H1 (cell line): ENCODE measurements around the gene NME7. TPM values are rescaled to one million over a fixed set of nuclear protein-coding genes. Genes with fewer than 3 reads are reported as not detected.

Experiments
- CTCF ChIA-PET: fragments of 300-600 bp; sonication (Branson Sonifier 250); formaldehyde crosslinking; loops from one replicate; lab custom pipeline; 2021; ENCODE audit not compliant: partially characterized antibody; lab: Charles Lee
- POLR2A ChIA-PET: fragments of 300-600 bp; sonication (Branson Sonifier 250); formaldehyde crosslinking; loops from one replicate; lab custom pipeline; 2021; ENCODE audit warnings: inconsistent platforms; ENCODE audit not compliant: partially characterized antibody; lab: Charles Lee
- DNase-seq, 2 experiments: peaks; one replicate each; pipeline versions ENCODE4 v3.0.0 to v3.0.0-alpha.2; 2010 to 2022; ENCODE audit warnings: low spot score in 2 of 2, low read depth in 1 of 2, mixed read lengths in 1 of 2
- FAIRE-seq: peaks from 2 replicates; lab custom pipeline; 2011; peaks lifted over from hg19 to GRCh38; lab: Jason Lieb, UNC
- H2AFZ ChIP-seq: 2 replicates; pipeline ENCODE4 v1.8.1; 2012; ENCODE audit warnings: low read length, inconsistent platforms
- H2AK5ac ChIP-seq: 2 replicates; pipeline ENCODE4 v1.6.1; 2013; ENCODE audit warnings: low read depth, low read length
- H2BK120ac ChIP-seq: replicated peaks from 2 replicates; pipeline ENCODE3; 2013; ENCODE audit warnings: low read depth, low read length, inconsistent platforms
- H2BK12ac ChIP-seq: 2 replicates; pipeline ENCODE4 v1.6.1; 2013; ENCODE audit warnings: low read depth, low read length
- H2BK15ac ChIP-seq: 2 replicates; pipeline ENCODE4 v1.6.1; 2013; ENCODE audit warnings: low read length
- H2BK20ac ChIP-seq: 2 replicates; pipeline ENCODE4 v1.6.1; 2013; ENCODE audit warnings: low read length
- H2BK5ac ChIP-seq: 2 replicates; pipeline ENCODE4 v1.6.1; 2013; ENCODE audit warnings: low read depth, low read length
- H3K14ac ChIP-seq: 2 replicates; pipeline ENCODE4 v1.6.1; 2013; ENCODE audit warnings: inconsistent platforms; ENCODE audit not compliant: insufficient read length
- H3K18ac ChIP-seq: 2 replicates; pipeline ENCODE4 v1.6.1; 2013; ENCODE audit warnings: low read length; ENCODE audit errors: extremely low read depth
- H3K23ac ChIP-seq: 2 replicates; pipeline ENCODE4 v1.6.1; 2013; ENCODE audit warnings: inconsistent platforms; ENCODE audit not compliant: insufficient read length
- H3K23me2 ChIP-seq: 2 replicates; pipeline ENCODE4 v1.6.1; 2013; ENCODE audit warnings: low read depth, low read length
- H3K27ac ChIP-seq: 2 replicates; pipeline ENCODE4 v1.6.1; 2011; ENCODE audit warnings: low read depth, low read length, inconsistent platforms
- H3K27me3 ChIP-seq, 4 experiments: replicated peaks in 1 of 4; 1 replicate in 1 of 4; 2 replicates in 3 of 4; pipeline versions ENCODE4 v1.6.1 to v1.8.1; 2011 to 2013; ENCODE audit warnings: low read length in 3 of 4, mild to moderate bottlenecking in 3 of 4, inconsistent platforms in 2 of 4, mixed read lengths in 2 of 4, moderate library complexity in 1 of 4; ENCODE audit not compliant: control insufficient read depth in 3 of 4, insufficient read depth in 3 of 4; ENCODE audit errors: extremely low read depth in 1 of 4
- H3K36me3 ChIP-seq, 4 experiments: 2 replicates each; pipeline versions ENCODE4 v1.6.1 to v1.8.1; 2011 to 2013; ENCODE audit warnings: mild to moderate bottlenecking in 4 of 4, low read length in 3 of 4, moderate library complexity in 2 of 4, control low read depth in 1 of 4, inconsistent platforms in 1 of 4; ENCODE audit not compliant: insufficient read depth in 4 of 4, control insufficient read depth in 2 of 4
- H3K4ac ChIP-seq: replicated peaks from 2 replicates; pipeline ENCODE3; 2013; ENCODE audit warnings: low read length, low read depth, mixed read lengths, inconsistent platforms; ENCODE audit not compliant: insufficient read length
- H3K4me1 ChIP-seq, 4 experiments: replicated peaks in 1 of 4; 1 replicate in 1 of 4; 2 replicates in 3 of 4; pipeline versions ENCODE4 v1.6.1 to v1.8.1; 2011 to 2013; ENCODE audit warnings: low read length in 3 of 4, inconsistent platforms in 2 of 4, mixed read lengths in 1 of 4; ENCODE audit not compliant: insufficient read depth in 4 of 4, control insufficient read depth in 3 of 4
- H3K4me2 ChIP-seq, 2 experiments: 2 replicates each; pipeline versions ENCODE4 v1.6.1 to v1.8.1; 2011 to 2013; ENCODE audit warnings: low read depth in 2 of 2, low read length in 2 of 2, control low read depth in 1 of 2, inconsistent platforms in 1 of 2, mild to moderate bottlenecking in 1 of 2; ENCODE audit not compliant: insufficient read depth in 1 of 2
- H3K4me3 ChIP-seq, 4 experiments: fragments of 200-600, 300-600 bp in 1 of 4; sonication (generic), shearing (Covaris generic), sonication (Bioruptor Twin) in 1 of 4; 2 replicates each; pipeline versions ENCODE4 v1.5.1 to v1.8.1; 2011 to 2016; ENCODE audit warnings: low read length in 4 of 4, low read depth in 3 of 4, control low read depth in 2 of 4, inconsistent platforms in 2 of 4, mild to moderate bottlenecking in 2 of 4, mixed read lengths in 1 of 4, moderate library complexity in 1 of 4; ENCODE audit not compliant: insufficient read depth in 2 of 4; ENCODE audit errors: extremely low read depth in 1 of 4
- H3K56ac ChIP-seq: replicated peaks from 2 replicates; pipeline ENCODE3; 2013; ENCODE audit warnings: low read depth, mild to moderate bottlenecking, mixed read lengths, low read length, inconsistent platforms; ENCODE audit not compliant: insufficient read length
- H3K79me1 ChIP-seq: 2 replicates; pipeline ENCODE4 v1.6.1; 2013; ENCODE audit warnings: low read depth, low read length, control low read depth
- H3K79me2 ChIP-seq, 2 experiments: 2 replicates each; pipeline versions ENCODE4 v1.6.1 to v1.8.1; 2012 to 2013; ENCODE audit warnings: low read length in 2 of 2, mild to moderate bottlenecking in 2 of 2, inconsistent platforms in 1 of 2; ENCODE audit not compliant: insufficient read depth in 2 of 2, control insufficient read depth in 1 of 2
- H3K9ac ChIP-seq, 4 experiments: replicated peaks in 1 of 4; 1 replicate in 1 of 4; 2 replicates in 3 of 4; pipeline versions ENCODE4 v1.6.1 to v1.8.1; 2011 to 2013; ENCODE audit warnings: low read depth in 3 of 4, low read length in 3 of 4, control low read depth in 2 of 4, mild to moderate bottlenecking in 2 of 4, moderate library complexity in 2 of 4, inconsistent platforms in 1 of 4; ENCODE audit errors: extremely low read depth in 1 of 4
- H3K9me3 ChIP-seq, 2 experiments: 2 replicates each; pipeline versions ENCODE4 v1.6.1 to v1.8.1; 2012 to 2013; ENCODE audit warnings: mild to moderate bottlenecking in 2 of 2, moderate library complexity in 2 of 2, control low read depth in 1 of 2, inconsistent platforms in 1 of 2, low read depth in 1 of 2, low read length in 1 of 2, mixed read lengths in 1 of 2; ENCODE audit not compliant: insufficient read depth in 2 of 2
- H4K20me1 ChIP-seq, 2 experiments: replicated peaks in 1 of 2; 2 replicates each; pipeline versions ENCODE3 to v1.8.1; 2011 to 2013; ENCODE audit warnings: inconsistent platforms in 2 of 2, low read length in 2 of 2, mild to moderate bottlenecking in 1 of 2; ENCODE audit not compliant: insufficient read depth in 2 of 2, control insufficient read depth in 1 of 2
- H4K5ac ChIP-seq: 2 replicates; pipeline ENCODE4 v1.6.1; 2013; ENCODE audit warnings: low read length, low read depth, mixed read lengths, inconsistent platforms; ENCODE audit not compliant: insufficient read length
- H4K8ac ChIP-seq: 2 replicates; pipeline ENCODE4 v1.8.0; 2013; ENCODE audit warnings: mild to moderate bottlenecking, moderate library complexity, low read length, inconsistent platforms; ENCODE audit not compliant: insufficient read depth; ENCODE audit errors: extremely low read depth
- H4K91ac ChIP-seq: replicated peaks from 2 replicates; pipeline ENCODE3; 2013; ENCODE audit warnings: low read length, mixed read lengths, inconsistent platforms; ENCODE audit not compliant: insufficient read length
- ASH2L ChIP-seq: fragments of 200-600, 300-600 bp; sonication (generic); IDR thresholded peaks from one replicate; pipeline ENCODE4 v1.7.1; 2017; ENCODE audit warnings: low read length
- ATF2 ChIP-seq: IDR thresholded peaks from 2 replicates; pipeline ENCODE4 v1.6.1; 2012; ENCODE audit warnings: low read length, inconsistent platforms
- BACH1 ChIP-seq: IDR thresholded peaks from 2 replicates; pipeline ENCODE4 v1.6.1; 2012; ENCODE audit warnings: low read length, improper control_type of control experiment
- EP300 ChIP-seq, 2 experiments: IDR thresholded peaks; 1 replicate in 1 of 2; 2 replicates in 1 of 2; pipeline ENCODE4 v1.6.1; 2011 to 2012; ENCODE audit warnings: low read depth in 2 of 2, low read length in 2 of 2, mild to moderate bottlenecking in 2 of 2, borderline replicate concordance in 1 of 2, inconsistent platforms in 1 of 2, moderate library complexity in 1 of 2
- SP1 ChIP-seq: IDR thresholded peaks from 2 replicates; pipeline ENCODE4 v1.6.1; 2011; ENCODE audit warnings: low read depth, low read length
- SP4 ChIP-seq: IDR thresholded peaks from 2 replicates; pipeline ENCODE4 v1.6.1; 2012; ENCODE audit warnings: low read length, inconsistent platforms
- TAF7 ChIP-seq: optimal IDR thresholded peaks from 2 replicates; pipeline ENCODE3; 2011; ENCODE audit warnings: low read depth, mild to moderate bottlenecking, inconsistent platforms, low read length, moderate library complexity, borderline replicate concordance
- TEAD4 ChIP-seq: IDR thresholded peaks from 2 replicates; pipeline ENCODE4 v1.6.1; 2012; ENCODE audit warnings: low read depth, low read length, inconsistent platforms, mixed read lengths
- YY1 ChIP-seq: IDR thresholded peaks from 2 replicates; pipeline ENCODE4 v1.6.1; 2011; ENCODE audit warnings: low read depth, mild to moderate bottlenecking, low read length
- WGBS, 2 experiments: shearing (Covaris generic) in 1 of 2; methylation state at CpG; one replicate each; pipeline versions ENCODE4 v1.1.6 to v1.1.7; 2013 to 2015; ENCODE audit warnings: low lambda C conversion rate in 2 of 2, mixed read lengths in 2 of 2, inconsistent platforms in 1 of 2, low coverage in 1 of 2, missing lambda C conversion rate in 1 of 2; ENCODE audit not compliant: insufficient replicate concordance in 2 of 2, insufficient coverage in 1 of 2, insufficient read length in 1 of 2; ENCODE audit errors: extremely low coverage in 1 of 2, missing lambda C conversion rate in 1 of 2; 5-methylcytosine and 5-hydroxymethylcytosine counted together
- polyA plus RNA-seq, 7 experiments: library from polyadenylated mRNA; depleted of rRNA in 3 of 7; stranded (reverse) in 5 of 7; unstranded in 2 of 7; fragments of >200 nt in 5 of 7; fragments of 200-250 nt in 2 of 7; gene quantifications; 1 replicate in 5 of 7; 2 replicates in 1 of 7; 4 replicates in 1 of 7; pipeline versions ENCODE4 v1.2.1 to v1.2.3, GENCODE V29; 2011 to 2013; ENCODE audit warnings: missing spikeins in 2 of 7, mixed read lengths in 2 of 7
- total RNA-seq: library from RNA; stranded (reverse); fragmentation: NEBNext Ultra II Directional; extraction: Animal tissue kit (Norgen Biotek cat#: 25700); gene quantifications from 2 replicates; pipeline ENCODE4 v1.2.1, GENCODE V29; 2021
- TF ChIP-seq, protein P1 (sequence below): IDR thresholded peaks from 2 replicates; pipeline ENCODE4 v1.6.1; 2012; ENCODE audit warnings: inconsistent platforms

Gene NME7
- total and polyA plus RNA-seq, 2 of the 8 experiments (the other 6 are each of a cell fraction or from before 2014, with no cell fraction given) = 11.6 to 28.5 TPM

DNA sequence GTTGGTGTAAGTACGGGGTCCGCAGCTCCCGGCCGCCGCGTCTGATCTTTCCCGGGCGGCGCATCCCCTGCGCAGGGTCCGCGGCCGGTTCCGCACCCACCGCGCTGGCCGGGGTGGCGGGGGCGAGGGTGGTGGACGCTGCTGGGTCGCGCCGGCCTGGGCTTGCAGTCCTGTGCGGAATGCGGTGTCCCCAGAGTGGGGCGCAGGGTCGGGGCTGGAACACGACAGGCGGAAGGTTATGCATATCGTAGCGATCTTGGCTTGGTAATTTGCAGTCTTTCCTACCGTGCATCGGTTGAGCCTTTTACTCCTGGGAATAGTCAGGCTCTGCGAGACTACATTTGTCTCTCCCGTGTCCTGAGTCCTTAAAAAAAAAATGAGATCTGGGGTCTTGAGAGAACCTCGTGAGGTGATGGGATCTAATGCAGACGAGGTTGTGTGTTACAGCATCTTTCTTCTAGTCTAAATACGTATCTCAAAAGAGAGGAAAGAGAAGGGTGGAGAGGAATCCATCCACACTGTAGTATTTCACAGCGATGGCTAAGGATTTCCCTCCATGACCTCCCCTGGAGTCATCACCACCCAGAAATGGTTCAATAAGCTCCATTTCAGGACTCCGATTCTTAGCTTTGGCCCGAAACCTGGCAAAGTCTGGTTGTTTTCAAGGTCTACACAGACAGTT, 260.5 kb downstream of the NME7 start:
- Histone ChIP-seq H3K4me3 (peak overlapping the region; percentile 76 to 93 (median 83)), H3K18ac (peak overlapping the region; percentile 88), H2BK15ac (peak overlapping the region; percentile 85; the same call in 1 of the 2 replicates), H4K91ac (no peak overlapping the region), H2BK120ac (no peak overlapping the region), H3K27ac (peak overlapping the region; percentile 80), H3K79me2 (peaks cover 22 to 50% of the 10 kb centered on the region in 2 experiments), H3K79me1 (peaks cover 12% of the 10 kb centered on the region; the same call in 1 of the 2 replicates), H3K27me3 (no peaks in the 10 kb centered on the region; a peak in 2 of 7 replicates), H3K23me2 (peaks cover 12% of the 10 kb centered on the region), H2BK20ac (no peak overlapping the region), H4K20me1 (peaks cover 5% of the 10 kb centered on the region in 2 experiments), H3K4me1 (peaks cover 16 to 35% (median 23%) of the 10 kb centered on the region in 4 experiments), H3K14ac (no peak overlapping the region), H4K8ac (peak overlapping the region; percentile 94), H3K36me3 (peaks cover 0 to 12% (median 2%) of the 10 kb centered on the region in 4 experiments; a peak in 5 of 8 replicates), H2AFZ (peak overlapping the region; percentile 5; the same call in 1 of the 2 replicates), H2BK12ac (peak overlapping the region; percentile 5; the same call in 1 of the 2 replicates), H3K56ac (peak overlapping the region; percentile 22), H3K23ac (no peak overlapping the region), H4K5ac (peak overlapping the region; percentile 22), H2BK5ac (peak overlapping the region; percentile 83; the same call in 1 of the 2 replicates), H3K9me3 (no peaks in the 10 kb centered on the region), H3K4me2 (peak overlapping the region; percentile 95 to 99), H3K4ac (no peak overlapping the region)
- ChIA-PET POLR2A (interaction anchor here (0.6 to 4.8 kb wide), 8 partner anchors 9 to 529 kb away, joined by 3 to 20 read pairs (median 5); no protein-coding TSS in a partner anchor), CTCF (interaction anchor here (0.6 to 0.7 kb wide), 6 partner anchors 28 to 1232 kb away, joined by 3 to 5 read pairs (median 3); no protein-coding TSS in a partner anchor)
- 2% methylated on average over 32 of the region's 41 CpGs; no CpG with 5 or more reads in 1 of the 2 experiments for WGBS, 2 experiments
- no peak for FAIRE-seq
- TF ChIP-seq SP4 (no peak), ATF2 (no peak), EP300 (IDR thresholded peaks at IDR 0.05; ENCODE audit: borderline replicate concordance in 1 of 2, low read depth in 2 of 2, low read length in 2 of 2) (no peak), BACH1 (no peak), TEAD4 (peak; percentile 59; the same call in 1 of the 2 replicates), ASH2L (peak; percentile 85), TAF7 (no peak), YY1 (0 out of 2 replicates have a peak, but pooled peaks have one; percentile 2), SP1 (no peak)
- TF ChIP-seq, protein P1, sequence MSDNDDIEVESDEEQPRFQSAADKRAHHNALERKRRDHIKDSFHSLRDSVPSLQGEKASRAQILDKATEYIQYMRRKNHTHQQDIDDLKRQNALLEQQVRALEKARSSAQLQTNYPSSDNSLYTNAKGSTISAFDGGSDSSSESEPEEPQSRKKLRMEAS = no peak
- TF ChIP-seq, all 59 proteins: peak for 3
- Histone ChIP-seq H2AK5ac (no peak overlapping the region), H3K9ac (peak overlapping the region; percentile 75 to 85 (median 82))
- peak in 1 of 2 experiments; percentile 54 for DNase-seq
